HG03095 (cell line): ENCODE data around the gene MSH3.
A peak's percentile ranks its signal among the peaks of the same experiment; 100 is the strongest.
"Not testable (repeated sequence)": the region's sequence is repeated elsewhere in the genome, so short reads cannot be mapped to it uniquely, and the experiment has no call there.

Experiments used
- ATAC-seq: cut with Tn5 transposase; IDR thresholded peaks from one replicate; pipeline ENCODE4 v1.9.1; 2021; ENCODE audit warnings: moderate library complexity; ENCODE audit not compliant: unreplicated experiment

The MSH3 gene

DNA sequence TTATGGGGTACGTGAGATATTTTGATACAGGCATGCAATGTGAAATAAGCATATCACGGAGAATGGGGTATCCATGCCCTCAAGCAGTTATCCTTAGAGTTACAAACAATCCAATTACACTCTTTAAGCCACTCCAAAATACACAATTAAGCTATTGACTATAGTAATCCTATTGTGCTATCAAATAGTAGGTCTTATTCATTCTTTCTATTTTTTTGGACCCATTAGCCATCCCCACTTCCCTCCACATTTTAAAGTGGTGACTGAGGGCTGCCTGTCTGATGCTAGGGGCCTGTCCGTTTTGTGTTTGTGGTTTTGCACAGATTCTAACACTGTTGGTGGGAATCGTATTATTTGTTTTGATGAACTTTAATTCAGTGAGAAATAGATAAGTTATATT, 130.0 kb downstream of the MSH3 start:
- no peak for ATAC-seq

DNA sequence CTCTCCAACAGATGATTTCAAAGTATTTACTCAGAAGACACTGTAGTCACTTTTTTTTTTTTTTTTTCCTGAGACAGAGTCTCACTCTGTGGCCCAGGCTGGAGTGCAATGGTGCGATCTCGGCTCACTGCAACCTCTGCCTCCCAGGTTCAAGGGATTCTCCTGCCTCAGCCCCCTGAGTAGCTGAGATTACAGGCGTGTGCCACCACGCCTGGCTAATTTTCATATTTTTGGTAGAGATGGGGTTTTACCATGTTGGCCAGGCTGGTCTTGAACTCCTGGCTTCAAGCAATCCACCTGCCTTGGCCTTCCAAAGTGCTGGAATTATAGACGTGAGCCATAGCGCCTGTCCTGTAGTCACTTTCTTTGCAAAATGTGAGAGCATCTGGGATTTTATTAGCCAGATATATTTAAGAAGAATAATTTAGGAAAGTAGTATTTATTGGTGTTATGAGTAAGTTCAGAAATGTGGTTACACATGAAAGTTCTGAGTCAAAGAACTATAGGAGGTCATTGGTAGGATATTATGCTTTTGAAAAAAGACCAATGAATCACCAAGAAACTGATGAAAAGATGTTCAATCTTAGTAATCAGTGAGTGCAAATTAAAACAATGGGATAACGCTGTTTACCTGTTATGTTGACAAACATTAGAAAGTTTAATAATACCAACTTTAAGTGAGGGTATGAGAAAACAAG, 135.0 kb downstream of the MSH3 start:
- ATAC-seq = not testable (repeated sequence)

DNA sequence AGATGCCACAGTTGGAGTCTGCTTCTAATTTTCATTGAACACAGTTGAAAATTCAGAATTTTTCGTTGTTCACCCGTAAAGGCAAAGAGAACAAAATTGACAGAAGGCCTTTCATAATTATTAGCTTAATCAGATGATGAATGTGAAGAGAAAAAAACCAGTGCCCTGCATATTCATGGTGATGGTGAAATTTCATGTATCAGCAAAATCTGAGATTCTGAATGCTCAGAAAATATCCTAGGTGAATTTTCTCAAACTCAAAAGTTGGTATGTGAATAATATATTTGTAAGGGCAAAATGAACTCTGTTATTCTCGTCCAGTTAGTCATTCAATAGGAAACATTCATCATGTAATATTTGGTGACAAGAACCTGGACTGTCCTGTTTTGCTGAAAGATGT, 136.2 kb downstream of the MSH3 start:
- ATAC-seq = no peak

DNA sequence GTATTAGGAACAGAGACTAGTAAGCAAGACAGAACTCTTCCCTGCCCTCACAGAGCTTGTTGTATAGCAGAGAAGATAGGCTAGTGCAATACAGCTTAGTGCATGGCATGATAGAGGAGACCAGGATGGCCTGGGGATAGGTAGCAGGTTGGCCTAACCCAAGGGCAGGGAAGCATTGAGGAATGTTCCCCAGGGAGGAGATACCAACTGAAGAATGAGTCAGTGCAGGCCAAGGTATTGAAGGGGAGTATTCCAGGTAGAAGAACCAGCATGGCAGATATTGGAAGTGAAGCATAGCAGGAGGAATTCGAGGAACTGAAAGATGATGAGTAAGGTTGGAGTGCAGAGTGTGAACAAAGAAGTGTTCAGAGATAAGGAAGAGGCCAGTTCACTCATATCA, 138.9 kb downstream of the MSH3 start:
- no peak for ATAC-seq

DNA sequence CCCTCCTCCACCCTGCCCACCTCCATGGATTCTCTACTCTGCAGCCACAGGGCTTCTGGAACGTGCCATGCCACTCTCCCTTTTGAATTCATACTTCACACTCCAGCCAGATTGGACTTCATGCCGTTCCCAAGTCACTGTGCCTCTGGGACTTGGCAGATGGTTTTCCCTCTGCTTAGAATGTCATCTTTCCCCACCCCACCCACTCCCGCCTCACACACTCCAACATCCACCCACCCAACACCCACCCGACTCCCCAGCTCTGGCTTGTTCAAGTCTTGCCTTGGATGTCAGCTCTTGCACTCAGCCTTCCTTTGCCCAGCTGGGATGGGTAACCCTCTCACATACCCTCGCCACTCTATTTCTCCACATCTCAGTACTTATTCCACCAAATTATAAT, 142.4 kb downstream of the MSH3 start:
- no peak for ATAC-seq

DNA sequence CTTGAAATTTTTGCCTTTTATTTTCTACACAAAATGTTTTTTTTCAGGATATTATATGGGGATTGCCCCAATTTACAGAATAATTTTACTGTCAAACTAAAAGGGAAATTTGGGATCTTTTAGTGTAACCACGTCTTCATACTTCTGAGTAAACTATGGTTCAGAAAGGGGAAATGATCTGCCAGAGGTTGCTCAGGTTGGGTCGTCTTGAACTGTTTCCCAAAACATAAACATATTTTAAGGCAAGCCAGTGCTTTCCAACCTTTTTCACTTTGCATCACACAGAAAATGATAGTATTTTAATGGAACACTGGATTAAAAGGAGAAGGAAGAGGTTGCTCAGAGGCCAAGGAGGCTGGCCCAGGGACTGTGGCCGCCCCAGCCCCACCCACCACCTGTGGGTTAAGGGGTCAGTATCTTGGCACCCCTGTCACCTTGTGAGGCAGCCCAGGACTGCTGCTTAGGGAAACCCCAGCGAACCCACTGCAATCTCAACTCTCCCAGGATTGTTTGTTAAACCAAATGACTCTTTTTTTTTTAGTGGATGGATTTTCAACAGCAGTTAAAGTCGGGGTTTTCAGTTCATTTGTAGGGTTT, 143.1 kb downstream of the MSH3 start:
- ATAC-seq = no peak

DNA sequence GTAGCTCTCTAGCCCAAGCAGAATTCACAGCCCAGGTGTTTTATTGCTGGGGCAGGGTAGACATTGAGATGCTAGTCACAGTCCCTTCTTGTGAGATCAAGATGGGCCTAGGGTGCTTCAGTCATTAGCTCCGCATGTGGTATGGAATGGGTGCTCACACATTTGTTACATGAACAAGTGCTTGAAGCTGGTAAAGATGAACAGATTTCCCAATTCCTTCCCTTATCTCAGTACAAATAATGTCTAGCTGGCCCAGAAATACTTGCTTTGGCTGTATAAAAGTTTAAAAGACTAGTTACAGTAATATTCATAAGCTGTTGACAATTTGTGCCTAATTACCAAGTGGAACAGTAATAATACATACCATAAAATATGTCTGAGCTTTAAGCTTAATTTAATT, 143.7 kb downstream of the MSH3 start:
- no peak for ATAC-seq

DNA sequence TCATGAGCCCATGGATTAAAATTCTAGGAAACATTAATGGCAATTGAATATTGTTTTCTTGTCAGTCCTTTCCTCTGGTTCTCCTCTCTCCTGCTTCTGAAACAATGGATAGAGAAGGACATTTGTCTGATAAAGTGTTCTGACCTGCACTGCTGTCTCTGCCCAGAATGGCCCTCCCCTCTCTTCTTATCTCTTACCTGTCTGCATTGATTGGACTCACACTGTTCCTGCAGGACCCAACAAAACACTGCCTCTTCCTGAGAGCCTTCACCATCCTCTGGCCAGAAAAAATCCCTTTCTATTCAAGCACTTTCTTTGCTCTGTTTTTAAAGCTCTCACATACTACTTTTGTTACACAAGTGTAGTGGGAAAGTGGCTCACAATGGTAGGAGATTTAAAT, 144.2 kb downstream of the MSH3 start:
- ATAC-seq = no peak

DNA sequence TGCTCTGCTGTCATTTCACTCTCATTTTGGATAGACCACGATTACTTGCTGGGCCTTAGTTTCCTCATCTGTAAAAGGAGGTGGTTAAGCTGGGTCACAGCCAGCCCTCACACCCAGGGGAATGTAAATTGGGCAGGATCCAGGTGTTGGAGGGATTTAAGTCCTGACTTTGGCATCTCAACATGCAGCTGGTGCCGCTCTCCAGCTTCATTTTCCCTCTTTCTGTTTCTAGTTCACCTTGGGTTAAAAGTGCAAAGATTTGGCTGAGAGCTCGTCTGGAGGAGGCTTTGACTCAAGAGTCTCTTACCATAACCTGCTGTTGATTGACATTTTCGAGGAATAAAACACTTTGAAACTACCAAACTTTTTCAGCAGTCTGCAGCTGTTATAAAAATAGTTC, 144.6 kb downstream of the MSH3 start:
- no peak for ATAC-seq

DNA sequence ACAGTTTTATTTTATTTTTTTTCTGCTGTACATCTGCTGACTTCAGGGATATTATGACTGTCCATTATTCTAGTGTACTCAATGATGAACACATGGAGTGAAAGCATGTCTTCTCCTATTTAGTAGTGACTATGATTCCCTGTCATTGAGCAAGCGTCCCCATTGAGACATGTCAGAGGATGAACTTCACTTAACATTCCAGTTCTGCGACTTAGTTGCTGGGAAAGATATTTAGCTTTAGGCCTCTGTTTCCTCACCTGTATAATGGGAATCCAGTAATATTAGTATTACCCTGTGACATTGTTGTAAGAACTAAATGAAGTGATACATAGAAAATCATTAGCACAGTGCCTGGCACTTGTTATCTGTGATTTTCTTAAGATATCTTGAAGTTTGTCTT, 145.1 kb downstream of the MSH3 start:
- ATAC-seq = no peak

DNA sequence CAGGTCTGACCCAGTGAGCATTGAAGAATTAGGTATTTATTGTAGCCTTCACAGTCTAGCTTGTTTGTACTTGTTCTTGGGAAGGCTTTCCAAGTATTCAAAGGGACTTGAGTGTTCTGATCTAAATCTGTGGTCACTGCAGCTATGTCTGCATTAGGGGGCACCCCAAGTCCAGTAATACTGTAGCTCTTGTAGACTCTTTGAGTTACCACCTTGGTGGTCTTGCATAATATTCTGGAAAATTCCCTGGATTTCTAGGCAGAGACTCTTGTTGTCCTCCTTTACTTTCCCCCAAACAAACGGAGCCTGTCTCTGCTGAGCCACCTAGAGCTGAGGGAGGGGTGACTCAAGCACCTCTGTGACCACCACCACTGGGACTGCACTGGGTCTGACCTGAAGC, 149.9 kb downstream of the MSH3 start:
- no peak for ATAC-seq

DNA sequence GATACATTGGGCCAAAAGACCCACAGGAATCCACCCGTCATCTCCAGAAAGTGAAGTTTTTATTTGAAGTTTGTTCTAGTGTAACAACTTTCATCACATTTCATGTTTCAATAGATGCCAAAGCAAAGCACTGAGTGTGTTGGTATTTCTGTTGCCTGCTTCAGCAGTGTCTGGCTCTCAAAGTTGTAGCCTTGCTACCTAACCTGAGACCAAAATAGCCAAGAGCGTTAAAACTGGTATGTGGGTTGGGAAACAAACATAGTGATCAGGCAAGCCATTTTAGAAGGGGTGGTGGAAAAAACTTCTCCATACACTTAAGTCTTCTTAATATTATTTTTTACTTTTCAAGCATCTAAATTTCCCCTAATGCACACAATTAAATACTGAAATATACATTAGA, 150.6 kb downstream of the MSH3 start:
- no peak for ATAC-seq

DNA sequence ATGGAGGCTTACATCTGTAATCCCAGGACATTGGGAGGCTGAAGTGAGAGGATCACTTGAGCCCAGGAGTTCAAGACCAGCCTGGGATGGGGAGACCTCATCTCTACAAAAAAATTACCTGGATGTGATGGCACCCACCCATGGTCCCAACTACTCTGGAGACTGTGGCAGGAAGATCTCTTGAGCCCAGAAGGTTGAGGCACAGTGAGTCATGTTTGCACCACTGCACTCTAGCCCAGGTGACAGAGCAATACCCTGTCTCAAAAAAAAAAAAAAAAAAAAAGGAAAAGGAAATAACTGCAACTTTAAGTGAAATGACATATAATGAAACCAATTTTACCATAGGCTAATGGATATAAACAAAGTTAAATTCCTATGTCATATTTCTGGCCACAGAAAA, 152.5 kb downstream of the MSH3 start:
- no peak for ATAC-seq

DNA sequence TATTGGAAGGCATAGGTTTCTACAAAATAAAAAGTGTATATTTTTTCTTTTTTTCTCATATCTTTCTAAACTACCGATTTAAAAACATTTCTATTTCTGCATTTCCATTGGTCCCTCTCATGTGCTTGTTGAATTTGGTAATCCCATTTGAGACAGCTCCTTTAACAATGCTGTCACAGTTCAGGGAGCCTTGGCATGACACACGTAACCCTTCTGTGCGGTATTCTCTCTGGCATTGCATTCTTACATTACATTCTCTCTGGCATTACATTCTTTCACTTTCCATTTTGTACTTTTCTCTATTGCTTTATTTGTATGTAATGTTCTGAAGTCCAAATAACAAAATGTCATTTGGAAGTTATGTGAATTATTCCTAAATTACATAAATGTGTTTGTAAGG, 155.0 kb downstream of the MSH3 start:
- no peak for ATAC-seq

DNA sequence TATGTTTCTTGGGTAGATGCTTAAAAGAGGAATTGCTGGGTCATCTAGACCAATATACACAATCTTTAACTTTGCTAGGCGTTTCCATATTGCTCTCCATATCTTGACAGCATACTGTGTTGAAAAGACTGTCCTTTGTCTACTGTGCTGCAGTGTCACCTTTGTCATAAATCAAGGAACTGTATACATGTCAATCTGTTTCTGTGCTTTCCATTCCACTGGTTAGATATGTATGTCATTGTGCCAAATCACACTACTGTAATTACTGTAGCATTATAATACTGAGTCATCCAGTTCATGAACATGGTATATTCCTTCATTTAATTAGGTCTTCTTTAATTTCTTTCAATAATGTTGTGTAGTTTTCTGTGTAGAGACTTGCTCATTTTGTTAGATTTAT, 156.0 kb downstream of the MSH3 start:
- no peak for ATAC-seq

DNA sequence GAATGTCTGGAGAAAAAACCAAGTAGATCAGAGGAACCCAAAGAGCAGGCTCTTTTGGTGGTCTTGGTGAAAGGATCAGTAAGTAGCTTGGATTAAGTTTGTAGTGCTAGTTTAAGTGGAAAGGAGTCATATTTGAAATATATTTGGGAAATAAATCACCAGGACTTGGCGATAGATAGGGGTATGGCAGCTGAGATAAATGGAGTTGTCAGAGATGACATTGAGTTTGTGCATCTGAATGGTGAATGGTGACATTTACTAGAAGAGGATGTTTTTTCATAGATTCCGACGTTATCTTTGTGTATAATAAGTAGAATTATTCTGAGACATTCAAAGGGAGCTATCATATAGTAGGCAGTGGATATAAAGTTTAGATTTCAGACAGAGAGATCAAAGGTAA, 162.1 kb downstream of the MSH3 start:
- ATAC-seq = no peak

DNA sequence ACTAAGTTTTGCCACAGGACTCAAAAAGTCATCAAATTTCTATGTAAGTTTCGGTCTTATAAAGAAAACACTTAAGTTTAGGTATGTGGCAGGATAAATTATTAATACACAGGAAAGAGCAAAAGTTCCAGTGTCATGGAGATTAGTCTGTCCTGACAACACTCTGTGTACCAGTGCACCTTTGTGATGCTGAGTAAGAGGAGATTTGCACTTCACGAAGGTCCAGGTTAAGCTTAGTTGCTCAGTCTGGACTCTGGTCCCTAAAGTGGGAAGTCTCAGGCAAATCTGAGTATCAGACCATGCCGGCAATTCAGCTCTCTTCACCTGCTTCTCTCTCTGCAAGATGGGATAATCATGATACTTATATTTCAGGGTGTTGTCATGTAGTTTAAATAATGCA, 166.2 kb downstream of the MSH3 start:
- no peak for ATAC-seq

DNA sequence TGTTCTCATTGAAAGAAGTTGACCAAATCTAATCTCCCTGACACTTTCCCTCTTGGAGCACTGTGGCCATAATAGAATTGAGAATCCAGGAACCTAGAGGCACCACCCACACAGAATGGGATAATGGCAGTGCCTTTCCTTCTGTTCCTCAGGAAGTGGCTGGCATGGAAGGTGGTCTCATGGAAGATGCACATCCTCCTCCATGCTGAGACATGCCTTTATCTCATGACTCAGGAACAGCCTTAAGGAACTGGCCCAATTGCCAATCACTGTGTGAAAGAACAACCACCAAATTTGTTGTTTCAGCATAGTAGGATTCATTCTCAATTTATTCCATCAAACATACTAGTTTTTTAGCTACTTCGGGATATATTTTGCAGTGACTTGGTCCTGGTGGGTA, 168.2 kb downstream of the MSH3 start:
- no peak for ATAC-seq

DNA sequence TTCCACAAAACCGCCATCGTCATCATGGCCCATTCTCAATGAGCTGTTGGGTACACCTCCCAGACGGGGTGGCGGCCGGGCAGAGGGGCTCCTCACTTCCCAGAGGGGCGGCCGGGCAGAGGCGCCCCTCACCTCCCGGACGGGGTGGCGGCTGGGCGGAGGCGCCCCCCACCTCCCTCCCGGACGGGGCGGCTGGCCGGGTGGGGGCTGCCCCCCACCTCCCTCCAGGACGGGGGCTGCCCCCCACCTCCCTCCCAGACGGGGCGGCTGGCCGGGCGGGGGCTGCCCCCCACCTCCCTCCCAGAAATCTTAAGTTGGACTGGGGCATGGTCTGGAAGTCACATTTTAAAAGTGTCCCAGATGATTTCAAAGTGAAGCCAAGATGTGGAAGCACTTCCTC, 169.7 kb downstream of the MSH3 start:
- ATAC-seq = not testable (repeated sequence)

DNA sequence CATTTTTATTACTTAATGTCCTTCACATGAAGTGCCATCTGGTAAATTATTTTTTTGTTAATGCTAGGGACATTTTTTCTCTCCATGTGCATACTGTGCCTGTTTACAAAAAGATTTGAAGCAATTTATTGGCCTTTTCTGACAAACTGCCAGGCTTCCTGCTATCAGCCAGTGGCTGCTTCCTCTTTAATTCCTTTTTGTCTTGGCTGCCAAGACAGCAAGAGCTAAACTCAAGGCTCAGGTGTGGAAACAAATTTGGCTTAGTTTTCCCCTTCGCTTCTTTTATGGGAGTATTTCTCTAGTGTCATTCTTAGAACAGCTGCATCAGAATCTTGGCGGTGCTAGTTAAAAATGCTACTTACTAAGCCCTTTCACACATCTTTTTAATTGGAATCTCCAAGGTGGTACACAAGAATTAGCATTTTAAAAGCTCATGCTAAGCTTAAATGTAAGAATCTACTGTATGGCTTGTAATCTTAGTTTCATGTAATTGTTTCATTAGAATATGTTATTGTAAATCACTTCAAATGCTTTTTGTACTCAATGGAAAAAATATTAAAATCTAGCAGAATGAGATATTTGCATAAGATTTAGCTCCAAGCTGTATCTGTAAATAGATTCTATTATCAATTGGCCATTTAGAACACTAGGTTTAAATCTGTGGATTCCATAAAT, 171.5 kb downstream of the MSH3 start:
- ATAC-seq = no peak

DNA sequence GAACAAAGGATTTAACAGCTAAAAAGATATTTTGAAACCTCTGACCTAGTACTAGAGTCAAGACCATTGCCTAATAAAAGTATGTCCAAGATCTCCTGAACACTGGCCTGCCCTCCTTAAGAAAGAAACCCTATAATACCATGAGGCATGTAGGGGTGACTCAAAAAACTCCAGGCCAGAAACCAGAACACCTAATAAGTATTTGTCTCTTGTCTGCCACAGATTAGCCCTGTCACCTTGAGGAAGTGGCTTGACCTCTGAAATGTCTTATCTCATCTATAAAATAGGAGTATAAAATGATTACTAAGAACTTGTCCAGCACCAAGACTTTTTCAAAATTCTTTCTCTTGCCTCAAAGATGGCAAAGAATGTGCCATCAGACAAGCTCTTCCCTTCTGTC, 180.3 kb downstream of the MSH3 start:
- ATAC-seq = no peak

DNA sequence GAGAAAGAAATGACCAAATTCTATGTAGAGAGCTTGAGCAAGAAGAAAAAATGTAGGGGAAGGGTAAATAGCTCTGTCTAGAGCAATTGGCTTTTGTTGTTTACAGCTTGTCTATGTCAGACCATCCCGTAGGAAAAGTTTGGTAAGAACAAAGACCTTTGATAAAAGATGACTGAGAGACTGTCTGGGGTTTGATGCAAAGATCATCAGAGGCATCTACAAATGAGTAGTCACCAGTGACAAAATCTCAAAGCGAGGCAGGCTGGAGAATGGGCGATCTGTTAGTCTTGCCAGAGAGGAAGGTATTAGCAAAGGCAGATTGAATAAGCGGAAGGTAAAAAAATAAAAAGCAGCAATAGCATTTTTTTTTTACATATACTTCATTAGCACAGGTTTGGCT, 180.7 kb downstream of the MSH3 start:
- ATAC-seq = no peak

DNA sequence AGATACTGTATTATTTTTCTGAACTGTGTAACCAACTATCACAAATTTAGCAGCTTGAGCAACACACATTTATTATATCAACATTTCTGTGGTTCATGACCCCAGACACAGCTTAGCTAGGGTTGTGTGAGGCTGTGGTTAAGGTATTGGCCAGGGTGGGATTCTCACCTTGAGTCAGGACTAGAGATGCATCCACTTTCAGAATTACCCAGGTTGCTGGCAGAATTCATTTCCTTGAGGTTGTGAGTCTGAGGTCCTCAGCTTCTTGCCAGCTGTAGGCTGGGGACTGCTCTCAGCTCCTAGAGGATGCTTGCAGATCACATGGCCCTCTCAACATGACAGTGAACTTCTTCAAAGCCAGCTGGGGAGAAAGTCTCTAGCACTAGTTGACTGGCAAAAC, 183.2 kb downstream of the MSH3 start:
- ATAC-seq = peak; percentile 60
